Heart left ventricle (tissue), 16 donors: ENCODE measurements around the gene CNDP2. TPM values are rescaled to one million over a fixed set of nuclear protein-coding genes. Genes with fewer than 3 reads are reported as not detected.

Experiments
- ATAC-seq, 4 donors: fragments of 200-7000 bp; cut with Tn5 transposase; one replicate each; pipeline ENCODE4 v1.9.1; 2020 to 2022; ENCODE audit warnings: moderate library complexity in 4 of 4, mild to moderate bottlenecking in 3 of 4, moderate number of reproducible peaks in 1 of 4
- DNase-seq, 5 donors: peaks; one replicate each; pipeline ENCODE4 v3.0.0-alpha.2; 2020
- H3K27ac ChIP-seq, 12 donors: fragments of 200-600 bp; sonication (generic) in 4 of 12; one replicate each; pipeline versions ENCODE4 v1.5.0 to v1.8.0; 2016 to 2022; ENCODE audit warnings: mild to moderate bottlenecking in 2 of 12
- H3K27me3 ChIP-seq, 9 donors: fragments of 200-600 bp; sonication (generic) in 2 of 9; one replicate each; pipeline versions ENCODE4 v1.5.1 to v1.8.0; 2016 to 2022; ENCODE audit warnings: mild to moderate bottlenecking in 3 of 9
- H3K36me3 ChIP-seq, 9 donors: fragments of 200-600 bp; sonication (generic) in 2 of 9; one replicate each; pipeline versions ENCODE4 v1.5.0 to v1.8.0; 2018 to 2022; ENCODE audit warnings: mild to moderate bottlenecking in 2 of 9
- H3K4me1 ChIP-seq, 12 donors: fragments of 200-600 bp; sonication (generic) in 4 of 12; one replicate each; pipeline versions ENCODE4 v1.5.0 to v1.8.0; 2016 to 2022; ENCODE audit warnings: mild to moderate bottlenecking in 3 of 12
- H3K4me3 ChIP-seq, 12 donors: fragments of 200-600 bp; sonication (generic) in 4 of 12; one replicate each; pipeline versions ENCODE4 v1.5.0 to v1.8.0; 2017 to 2022; ENCODE audit warnings: mild to moderate bottlenecking in 9 of 12, moderate library complexity in 4 of 12
- H3K9me3 ChIP-seq, 12 donors: fragments of 200-600 bp; sonication (generic) in 4 of 12; one replicate each; pipeline versions ENCODE4 v1.5.0 to v1.8.0; 2016 to 2022; ENCODE audit warnings: mild to moderate bottlenecking in 1 of 12
- POLR2A ChIP-seq, 2 donors: fragments of 450-650 bp; IDR thresholded peaks; one replicate each; pipeline ENCODE4 v1.6.1; 2017; ENCODE audit warnings: antibody characterized with exemption in 2 of 2, mild to moderate bottlenecking in 2 of 2, moderate library complexity in 2 of 2
- WGBS, 4 donors: extraction: QIAGEN DNeasy Blood & Tissue Kit in 2 of 4; methylation state at CpG; one replicate each; pipeline versions ENCODE4 v1.1.5 to v1.1.7; 2013 to 2018; 5-methylcytosine and 5-hydroxymethylcytosine counted together
- intact Hi-C, 10 donors: fragments of 100-400 bp; cut with DNase I; formaldehyde crosslinking; loops; one replicate each; pipeline versions ENCODE4 v1.11.1 to v1.14.2; 2022
- polyA plus RNA-seq, 2 donors: library from polyadenylated mRNA; stranded (reverse); fragments of 200-250 nt; gene quantifications; one replicate each; pipeline ENCODE4 v1.2.3, GENCODE V29; 2013
- total RNA-seq, 9 donors: library from RNA; depleted of rRNA in 2 of 9; stranded (reverse); fragments of >200 nt in 2 of 9; fragmentation: NEBNext Ultra II Directional in 3 of 9; extraction: Animal tissue kit (Norgen Biotek cat#: 25700) in 3 of 9; gene quantifications; one replicate each; pipeline versions ENCODE4 v1.1.0 to v1.2.4, GENCODE V29; 2016 to 2023
- TF ChIP-seq, protein P1 (sequence below), 12 donors: fragments of 200-600 bp; sonication (generic) in 4 of 12; IDR thresholded peaks; one replicate each; pipeline versions ENCODE4 v1.5.0 to v1.8.0; 2018 to 2022; ENCODE audit warnings: antibody characterized with exemption in 12 of 12, mild to moderate bottlenecking in 5 of 12
- donor health status: ischemic (EF 13 %, LVEDD 7.1; RV severe dilation, severe dysfunction).
- donor health status: healthy with polysubstance abuse.
- donor health status: DM: no; HTN: yes; CAD: no.
- donor health status: DM: no; HTN: no; CAD: no.
- donor health status: ischemic (EF 25% LVEDD 6.9; RV normal size, moderate dysfunction).
- donor health status: ischemic (EF 25% LVEDD 5.7; RV mildly dilated, moderate dysfunction).
- donor health status: healthy.
- donor health status: DM: yes; HTN: yes; CAD: no.
- donor health status: ischemic (EF 35%, LVEDD 5.7; RV mildly dilated, moderate dysfunction).
- donor health status: nonischemic (EF 11% LVEDD 7.7; RV severe dilation, severe dysfunction).
- donor health status: DM: yes; HTN: yes; CAD: no.
- donor health status: PGD.
- donor health status: ischemic (EF 29% LVEDD 5.4; RV normal size, mild dysfunction).
- donor health status: nonischemic (EF 23%, LVEDD 6.1; RV moderate dilation, normal function).

Gene CNDP2
- total and polyA plus RNA-seq, 11 donors = 38.3 to 162 (median 76.3) TPM

DNA sequence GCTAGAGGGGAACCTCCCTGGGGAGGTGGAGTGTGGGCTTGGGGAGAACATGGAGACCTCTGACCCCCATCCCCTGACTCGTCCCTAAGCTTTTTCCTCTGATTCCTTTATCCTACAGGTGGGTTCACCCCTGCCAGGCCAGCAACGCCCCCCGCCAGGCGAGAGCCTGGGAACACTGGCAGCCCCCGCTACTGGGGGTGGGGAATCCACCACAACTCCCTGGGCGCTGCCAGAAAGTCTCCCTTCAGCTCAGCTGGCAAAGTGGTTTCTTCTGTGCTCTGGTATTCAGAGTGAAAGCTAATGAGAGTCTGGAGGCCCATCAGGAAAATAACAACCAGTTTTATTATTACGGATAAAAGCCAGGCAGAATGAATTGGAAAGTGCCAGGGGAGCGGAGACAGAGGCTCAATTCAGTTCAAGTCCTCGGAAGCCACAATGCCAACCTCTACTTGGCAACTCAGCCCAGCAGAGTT, 41.8 kb upstream of the CNDP2 start:
- Histone ChIP-seq H3K4me3 (no peak overlapping the region), H3K27me3 (peaks cover 0 to 48% (median 2%) of the 10 kb centered on the region in 9 donors), H3K4me1 (peaks cover 0 to 75% (median 42%) of the 10 kb centered on the region in 12 donors), H3K9me3 (no peaks in the 10 kb centered on the region), H3K27ac (peak overlapping the region in 10 of 12 donors; percentile 13 to 76 (median 58)), H3K36me3 (no peaks in the 10 kb centered on the region)
- intact Hi-C loops = loop anchor here in 2 of 10 donors (5.0 kb wide), 2 partner anchors 33 to 38 kb away; no protein-coding TSS in a partner anchor
- ATAC-seq = no peak
- TF ChIP-seq, protein P1, sequence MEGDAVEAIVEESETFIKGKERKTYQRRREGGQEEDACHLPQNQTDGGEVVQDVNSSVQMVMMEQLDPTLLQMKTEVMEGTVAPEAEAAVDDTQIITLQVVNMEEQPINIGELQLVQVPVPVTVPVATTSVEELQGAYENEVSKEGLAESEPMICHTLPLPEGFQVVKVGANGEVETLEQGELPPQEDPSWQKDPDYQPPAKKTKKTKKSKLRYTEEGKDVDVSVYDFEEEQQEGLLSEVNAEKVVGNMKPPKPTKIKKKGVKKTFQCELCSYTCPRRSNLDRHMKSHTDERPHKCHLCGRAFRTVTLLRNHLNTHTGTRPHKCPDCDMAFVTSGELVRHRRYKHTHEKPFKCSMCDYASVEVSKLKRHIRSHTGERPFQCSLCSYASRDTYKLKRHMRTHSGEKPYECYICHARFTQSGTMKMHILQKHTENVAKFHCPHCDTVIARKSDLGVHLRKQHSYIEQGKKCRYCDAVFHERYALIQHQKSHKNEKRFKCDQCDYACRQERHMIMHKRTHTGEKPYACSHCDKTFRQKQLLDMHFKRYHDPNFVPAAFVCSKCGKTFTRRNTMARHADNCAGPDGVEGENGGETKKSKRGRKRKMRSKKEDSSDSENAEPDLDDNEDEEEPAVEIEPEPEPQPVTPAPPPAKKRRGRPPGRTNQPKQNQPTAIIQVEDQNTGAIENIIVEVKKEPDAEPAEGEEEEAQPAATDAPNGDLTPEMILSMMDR (IDR thresholded peaks at IDR 0.05) = no peak
- TF ChIP-seq POLR2A (IDR thresholded peaks at IDR 0.05) = no peak
- 56 to 86% (median 79%) methylated on average over 9 of the region's 9 CpGs for WGBS, 4 donors
- DNase-seq = no peak

DNA sequence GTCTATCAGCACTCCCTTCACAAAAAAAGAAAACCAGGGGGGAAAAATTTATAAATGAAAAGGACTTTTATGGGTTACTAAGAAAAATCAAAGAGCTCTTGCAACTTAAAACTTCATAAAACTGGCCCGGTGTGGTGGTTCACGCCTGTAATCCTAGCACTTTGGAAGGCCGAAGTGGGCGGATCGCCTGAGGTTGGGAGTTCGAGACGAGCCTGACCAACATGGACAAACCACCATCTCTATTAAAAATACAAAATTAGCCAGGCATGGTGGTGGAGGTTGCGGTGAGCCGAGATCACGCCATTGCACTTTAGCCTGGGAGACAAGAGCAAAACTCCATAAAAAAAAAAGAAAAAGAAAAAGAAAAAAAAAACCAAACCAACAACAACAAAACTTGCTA, 40.8 kb upstream of the CNDP2 start:
- Histone ChIP-seq H3K9me3 (no peaks in the 10 kb centered on the region), H3K36me3 (no peaks in the 10 kb centered on the region), H3K27ac (peak overlapping the region in 4 of 12 donors; percentile 72 to 91 (median 86)), H3K27me3 (peaks cover 0 to 48% (median 2%) of the 10 kb centered on the region in 9 donors), H3K4me1 (peaks cover 0 to 68% (median 38%) of the 10 kb centered on the region in 12 donors), H3K4me3 (peak overlapping the region in 3 of 12 donors; percentile 57 to 80 (median 66))
- ATAC-seq (no peak), DNase-seq (no peak)
- 84 to 94% (median 92%) methylated on average over 10 of the region's 10 CpGs for WGBS, 4 donors
- intact Hi-C loops = loop anchor here in 1 of 10 donors (5.0 kb wide), 1 partner anchor 37 kb away; no protein-coding TSS in a partner anchor
- no peak for TF ChIP-seq POLR2A (IDR thresholded peaks at IDR 0.05)
- TF ChIP-seq, protein P1 (IDR thresholded peaks at IDR 0.05) = no peak

DNA sequence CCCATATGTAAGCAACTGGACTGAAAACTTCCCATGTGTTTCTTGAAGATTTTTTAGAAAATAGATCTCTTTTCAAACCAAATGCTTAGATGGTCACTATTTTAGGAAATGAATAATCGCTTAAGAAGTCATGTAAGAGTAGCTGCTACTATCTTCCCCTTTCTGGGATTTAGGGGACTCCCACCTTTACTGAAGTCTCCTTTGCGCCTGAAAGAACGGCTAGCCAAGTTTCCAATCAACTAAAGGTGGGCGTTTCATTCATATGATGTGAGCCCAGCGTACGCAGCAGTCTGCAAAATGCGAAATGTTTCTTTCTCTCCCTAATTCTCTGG, 40.2 kb upstream of the CNDP2 start:
- 5 to 11% (median 8%) methylated on average over 7 of the region's 7 CpGs for whole genome bisulfite sequencing, 4 donors
- H3K4me1 ChIP-seq = peaks cover 0 to 63% (median 32%) of the 10 kb centered on the region in 12 donors
- no peaks in the 10 kb centered on the region for H3K36me3 ChIP-seq
- peaks cover 0 to 48% (median 2%) of the 10 kb centered on the region in 9 donors for H3K27me3 ChIP-seq
- H3K27ac ChIP-seq = peak overlapping the region; percentile 27 to 91 (median 81)
- intact Hi-C loops = loop anchor here in 2 of 10 donors (2.0 to 5.0 kb wide), 2 partner anchors 35 to 36 kb away; no protein-coding TSS in a partner anchor
- H3K4me3 ChIP-seq = peak overlapping the region; percentile 57 to 83 (median 69)
- H3K9me3 ChIP-seq = no peaks in the 10 kb centered on the region
- DNase-seq (no peak), ATAC-seq (no peak)
- no peak for TF ChIP-seq POLR2A (IDR thresholded peaks at IDR 0.05)
- TF ChIP-seq, protein P1 (IDR thresholded peaks at IDR 0.05) = no peak

DNA sequence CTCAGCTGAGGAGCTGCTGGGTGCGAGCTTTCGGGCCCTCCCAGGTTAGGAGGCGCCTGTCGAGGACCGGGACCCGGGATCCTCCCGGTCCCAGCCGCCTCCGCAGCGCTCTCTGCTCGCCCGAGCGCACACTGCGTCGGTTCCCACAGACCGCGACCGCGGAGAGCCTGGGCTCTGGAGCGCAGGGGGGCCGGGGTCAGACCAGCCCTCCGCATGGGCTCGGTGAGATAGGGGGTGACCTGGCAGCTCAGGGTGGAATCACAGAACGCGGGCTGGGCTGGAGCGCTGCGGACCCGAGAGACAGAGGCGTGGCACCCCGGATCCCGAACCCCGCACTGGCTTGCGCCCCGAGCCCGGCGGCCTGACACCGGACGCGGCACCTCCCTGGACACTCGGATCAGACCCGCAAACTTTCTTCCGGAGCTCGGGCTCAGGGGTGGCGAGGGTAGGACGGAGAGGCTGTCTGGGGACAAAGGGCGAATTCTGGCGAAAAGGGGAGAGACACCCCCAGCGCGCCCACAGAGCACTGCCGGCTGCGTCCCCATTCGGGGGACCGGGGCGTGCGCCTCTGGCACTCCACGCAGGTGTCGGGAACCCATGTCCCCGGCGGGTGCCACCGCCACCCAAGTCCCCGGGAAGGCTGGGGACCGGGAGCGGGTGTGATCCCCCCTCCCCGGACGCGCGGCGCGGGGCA, 39.7 kb upstream of the CNDP2 start:
- H3K27me3 ChIP-seq = peaks cover 0 to 48% (median 2%) of the 10 kb centered on the region in 9 donors
- H3K9me3 ChIP-seq = no peaks in the 10 kb centered on the region
- peak overlapping the region; percentile 57 to 83 (median 69) for H3K4me3 ChIP-seq
- DNase-seq = peak in 1 of 5 donors; percentile 43
- no peak for TF ChIP-seq POLR2A (IDR thresholded peaks at IDR 0.05)
- TF ChIP-seq, protein P1 (IDR thresholded peaks at IDR 0.05) = no peak
- peak overlapping the region; percentile 27 to 91 (median 81) for H3K27ac ChIP-seq
- 1% methylated on average over 22 to 69 of the region's 69 CpGs for WGBS, 4 donors
- no peaks in the 10 kb centered on the region for H3K36me3 ChIP-seq
- peaks cover 0 to 60% (median 32%) of the 10 kb centered on the region in 12 donors for H3K4me1 ChIP-seq
- ATAC-seq = peak in 3 of 4 donors; percentile 42 to 66 (median 65)
- intact Hi-C loops = loop anchor here in 2 of 10 donors (2.0 to 5.0 kb wide), 2 partner anchors 34 to 36 kb away; no protein-coding TSS in a partner anchor
